HepG2 (cell line): ENCODE measurements around the gene TTBK2. TPM values are rescaled to one million over a fixed set of nuclear protein-coding genes. Genes with fewer than 3 reads are reported as not detected.

ENCODE experiments used
- ATAC-seq: fragments of 200-7000 bp; cut with Tn5 transposase; 3 replicates; pipeline ENCODE4 v1.9.1; 2020; ENCODE audit warnings: mild to moderate bottlenecking, moderate library complexity
- BruUV-seq: library from RNA; stranded (reverse); fragments of 400-500 nt; replicated peaks from 2 replicates; lab custom pipeline; 2021; lab: Mats Ljungman, UMichigan
- CTCF ChIA-PET: fragments of 300-600 bp; formaldehyde crosslinking; extraction: SDS; loops from one replicate; lab custom pipeline; 2021; ENCODE audit warnings: low total read pairs, inconsistent platforms, low intra/inter-chr PET ratio; lab: Yijun Ruan, JAX
- POLR2A ChIA-PET: fragments of 350-600 bp; sonication (Branson Sonifier 250); formaldehyde crosslinking; loops from one replicate; lab custom pipeline; 2020; ENCODE audit warnings: antibody characterized with exemption, inconsistent platforms; lab: Yijun Ruan, JAX
- DNase-seq: peaks from one replicate; pipeline ENCODE4 v3.0.0-alpha.2; 2015; ENCODE audit warnings: low spot score
- FAIRE-seq: peaks from 3 replicates; lab custom pipeline; 2011; peaks lifted over from hg19 to GRCh38; lab: Jason Lieb, UNC
- H2AFZ ChIP-seq: one replicate; pipeline ENCODE4 v1.6.1; 2011; ENCODE audit warnings: low read length, inconsistent platforms
- H3K27ac ChIP-seq: fragments of 300-600 bp; 3 replicates; pipeline ENCODE4 v1.8.0; 2011; ENCODE audit warnings: mixed run types, mild to moderate bottlenecking, mixed read lengths, low read length, inconsistent platforms; ENCODE audit not compliant: insufficient read depth; ENCODE audit errors: extremely low read length
- H3K27me3 ChIP-seq, 2 experiments: fragments of 200-600 bp in 1 of 2; 2 replicates in 1 of 2; 3 replicates in 1 of 2; pipeline versions ENCODE4 v1.6.0 to v1.8.0; 2011; ENCODE audit warnings: low read length in 2 of 2, mild to moderate bottlenecking in 2 of 2, moderate library complexity in 2 of 2, inconsistent platforms in 1 of 2; ENCODE audit not compliant: insufficient read depth in 2 of 2, control insufficient read depth in 1 of 2
- H3K36me3 ChIP-seq, 2 experiments: fragments of 200-600 bp in 1 of 2; replicated peaks in 1 of 2; 2 replicates in 1 of 2; 3 replicates in 1 of 2; pipeline versions ENCODE4 v1.5.1 to v1.8.0; 2011; ENCODE audit warnings: low read length in 2 of 2, inconsistent platforms in 1 of 2; ENCODE audit not compliant: insufficient read depth in 2 of 2, control insufficient read depth in 1 of 2
- H3K4me1 ChIP-seq: 2 replicates; pipeline ENCODE4 v1.5.1; 2012; ENCODE audit warnings: low read length, inconsistent platforms; ENCODE audit not compliant: insufficient read depth
- H3K4me2 ChIP-seq: 2 replicates; pipeline ENCODE4 v1.6.0; 2011; ENCODE audit warnings: low read depth, low read length, inconsistent platforms
- H3K4me3 ChIP-seq, 3 experiments: fragments of 200-600 bp in 1 of 3; sonication (generic), shearing (Covaris generic) in 1 of 3; replicated peaks in 1 of 3; 2 replicates each; pipeline ENCODE4 v1.5.1; 2011 to 2016; ENCODE audit warnings: low read length in 3 of 3, inconsistent platforms in 2 of 3, low read depth in 2 of 3, mild to moderate bottlenecking in 2 of 3, control low read depth in 1 of 3, mixed read lengths in 1 of 3; ENCODE audit not compliant: insufficient read depth in 1 of 3
- H3K79me2 ChIP-seq: one replicate; pipeline ENCODE4 v1.6.1; 2011; ENCODE audit warnings: low read length, inconsistent platforms; ENCODE audit not compliant: insufficient read depth
- H3K9ac ChIP-seq: 2 replicates; pipeline ENCODE4 v1.6.0; 2011; ENCODE audit warnings: mild to moderate bottlenecking, low read depth, low read length, inconsistent platforms; ENCODE audit not compliant: insufficient read depth
- H3K9me3 ChIP-seq: 2 replicates; pipeline ENCODE4 v1.5.1; 2012; ENCODE audit warnings: mild to moderate bottlenecking, low read length
- H4K20me1 ChIP-seq: 2 replicates; pipeline ENCODE4 v1.6.0; 2011; ENCODE audit warnings: inconsistent platforms, mild to moderate bottlenecking, low read length, moderate library complexity; ENCODE audit not compliant: insufficient read depth
- BCL3 ChIP-seq: sonication (generic); formaldehyde crosslinking; IDR thresholded peaks from 2 replicates; pipeline ENCODE4 v1.5.1; 2020; ENCODE audit warnings: mild to moderate bottlenecking, missing genetic modification reagents, moderate library complexity
- KIAA2018 ChIP-seq: sonication (generic); formaldehyde crosslinking; IDR thresholded peaks from 2 replicates; pipeline ENCODE4 v1.5.0; 2020; ENCODE audit warnings: mild to moderate bottlenecking, missing genetic modification reagents, borderline replicate concordance
- SMYD3 ChIP-seq: sonication (generic); formaldehyde crosslinking; IDR thresholded peaks from 2 replicates; pipeline ENCODE4 v1.8.1; 2023; ENCODE audit warnings: mild to moderate bottlenecking, missing genetic modification reagents
- ZBTB1 ChIP-seq: sonication (generic); formaldehyde crosslinking; IDR thresholded peaks from 2 replicates; pipeline ENCODE4 v1.4.0; 2020; ENCODE audit warnings: missing genetic modification reagents, borderline replicate concordance
- ZNF788 ChIP-seq: sonication (generic); formaldehyde crosslinking; IDR thresholded peaks from 2 replicates; pipeline ENCODE4 v1.5.0; 2020; ENCODE audit warnings: mild to moderate bottlenecking, missing genetic modification reagents, borderline replicate concordance
- WGBS: methylation state at CpG from one replicate; pipeline ENCODE4 v1.1.6; 2017; ENCODE audit warnings: low lambda C conversion rate; 5-methylcytosine and 5-hydroxymethylcytosine counted together
- in situ Hi-C: cut with HindIII; loops from 2 replicates; pipeline ENCODE4 v1.10.0; 2017; ENCODE audit warnings: low pct_unique_long_range_greater_than_20kb; ENCODE audit not compliant: extremely low pct_ligation_motif_present
- intact Hi-C: fragments of 100-400 bp; cut with micrococcal nuclease; formaldehyde crosslinking; loops from one replicate; pipeline ENCODE4 v1.10.0; 2022; ENCODE audit not compliant: unreplicated experiment
- polyA plus RNA-seq, 8 experiments: library from polyadenylated mRNA; depleted of rRNA in 3 of 8; stranded (reverse) in 7 of 8; unstranded in 1 of 8; fragments of >200 nt; fragmentation: Illumina TruSeq in 4 of 8; extraction: Trizol in 4 of 8; gene quantifications; 2 replicates each; pipeline versions ENCODE4 v1.2.1 to v1.2.3, GENCODE V29; 2011 to 2016; ENCODE audit warnings: low read depth in 4 of 8, missing spikeins in 1 of 8, mixed read lengths in 1 of 8; ENCODE audit not compliant: insufficient read depth in 1 of 8
- total RNA-seq, 5 experiments: library from RNA; depleted of rRNA; stranded (reverse); fragments of >200 nt; fragmentation: Illumina TruSeq; extraction: Trizol; gene quantifications; 2 replicates each; pipeline ENCODE4 v1.2.3, GENCODE V29; 2016; ENCODE audit warnings: low read depth in 1 of 5

The TTBK2 gene
- total and polyA plus RNA-seq, 2 of the 13 experiments (the other 11 are each of a cell fraction or from before 2014, with no cell fraction given): 5.1 to 7.4 TPM

- intact Hi-C loops (no loop called here), in situ Hi-C loops (loop anchor here (5.0 kb wide), 1 partner anchor 187 kb away; the partner anchor contains the start of gene TTBK2)
- TSS peak; percentile 48 for BruUV-seq
- Histone ChIP-seq H3K4me3 (peak overlapping the region; percentile 76 to 94 (median 86)), H2AFZ (no peak overlapping the region), H4K20me1 (0 out of 2 replicates have a peak, but pooled peaks cover 2% of the 10 kb centered on the region), H3K79me2 (peaks cover 12% of the 10 kb centered on the region), H3K4me2 (peak overlapping the region; percentile 80), H3K36me3 (peaks cover 18 to 49% of the 10 kb centered on the region in 2 experiments), H3K27me3 (no peaks in the 10 kb centered on the region), H3K4me1 (peaks cover 21% of the 10 kb centered on the region), H3K27ac (no peak overlapping the region), H3K9me3 (no peaks in the 10 kb centered on the region), H3K9ac (peak overlapping the region; percentile 86)
- ATAC-seq (no peak), DNase-seq (no peak), FAIRE-seq (no peak)
- CTCF ChIA-PET: no interaction called here
- POLR2A ChIA-PET: no interaction called here
- 94% methylated on average over 14 of the region's 19 CpGs for WGBS
- TF ChIP-seq ZNF788 (CRISPR knock-in tag): 0 out of 2 replicates have a peak, but pooled peaks have one; percentile 14
- TF ChIP-seq BCL3 (CRISPR knock-in tag): no peak
Measured at GRCh38 chr15:42735382-42736165, 185.0 kb downstream of the TTBK2 start.

- CTCF ChIA-PET: no interaction called here
- TF ChIP-seq SMYD3 (CRISPR knock-in tag) (no peak), KIAA2018 (no peak), ZBTB1 (CRISPR knock-in tag) (no peak)
Measured at GRCh38 chr15:42734076-42734672, 186.4 kb downstream of the TTBK2 start.

More at GRCh38 chr15:42734076-42734672, 186.4 kb downstream of the TTBK2 start:
- Histone ChIP-seq H3K9me3 (no peaks in the 10 kb centered on the region), H4K20me1 (0 out of 2 replicates have a peak, but pooled peaks cover 2% of the 10 kb centered on the region), H3K4me3 (no peak overlapping the region), H3K79me2 (peaks cover 12% of the 10 kb centered on the region), H3K4me2 (no peak overlapping the region), H3K36me3 (peaks cover 27 to 61% of the 10 kb centered on the region in 2 experiments), H3K27me3 (no peaks in the 10 kb centered on the region), H3K9ac (no peak overlapping the region), H3K4me1 (peaks cover 21% of the 10 kb centered on the region), H2AFZ (no peak overlapping the region), H3K27ac (no peak overlapping the region)
- in situ Hi-C loops (no loop called here), intact Hi-C loops (no loop called here)
- FAIRE-seq (no peak), ATAC-seq (no peak), DNase-seq (no peak)
- no TSS peak for BruUV-seq
- WGBS: 100% methylated on average over 3 of the region's 6 CpGs
- POLR2A ChIA-PET: no interaction called here
